Measurements from ENCODE around the gene CELA3B.
A peak's percentile ranks its signal among the peaks of the same experiment; 100 is the strongest.
"Not testable (repeated sequence)": the region's sequence is repeated elsewhere in the genome, so short reads cannot be mapped to it uniquely, and the experiment has no call there.

CELA3B gene

DNA sequence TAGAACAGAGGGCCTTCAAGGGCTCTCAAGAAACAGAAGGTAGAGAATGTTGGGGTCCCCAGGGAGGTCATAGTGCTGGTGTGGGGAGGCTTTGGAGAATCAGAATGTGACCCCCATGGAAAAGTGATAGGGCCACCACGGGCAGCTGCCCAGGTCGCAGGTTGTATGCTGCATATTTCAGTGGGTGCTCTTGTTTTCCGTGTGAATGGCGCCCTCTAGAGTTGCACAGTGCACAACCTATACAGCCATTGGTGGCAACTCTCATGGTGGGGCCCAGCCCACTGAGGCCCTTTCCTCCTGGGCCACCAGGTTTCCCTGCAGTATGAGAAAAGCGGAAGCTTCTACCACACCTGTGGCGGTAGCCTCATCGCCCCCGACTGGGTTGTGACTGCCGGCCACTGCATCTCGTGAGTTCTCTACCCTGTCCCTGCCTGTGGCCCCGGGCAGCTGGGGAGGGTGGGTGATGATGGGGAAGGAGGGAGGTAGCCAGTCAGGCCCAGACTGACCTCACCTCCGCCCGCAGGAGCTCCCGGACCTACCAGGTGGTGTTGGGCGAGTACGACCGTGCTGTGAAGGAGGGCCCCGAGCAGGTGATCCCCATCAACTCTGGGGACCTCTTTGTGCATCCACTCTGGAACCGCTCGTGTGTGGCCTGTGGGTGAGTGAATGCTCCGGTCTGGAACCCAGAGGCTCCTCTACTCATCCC is 3.8 kb downstream of the CELA3B start:
- DNase-seq, result not testable (repeated sequence)

DNA sequence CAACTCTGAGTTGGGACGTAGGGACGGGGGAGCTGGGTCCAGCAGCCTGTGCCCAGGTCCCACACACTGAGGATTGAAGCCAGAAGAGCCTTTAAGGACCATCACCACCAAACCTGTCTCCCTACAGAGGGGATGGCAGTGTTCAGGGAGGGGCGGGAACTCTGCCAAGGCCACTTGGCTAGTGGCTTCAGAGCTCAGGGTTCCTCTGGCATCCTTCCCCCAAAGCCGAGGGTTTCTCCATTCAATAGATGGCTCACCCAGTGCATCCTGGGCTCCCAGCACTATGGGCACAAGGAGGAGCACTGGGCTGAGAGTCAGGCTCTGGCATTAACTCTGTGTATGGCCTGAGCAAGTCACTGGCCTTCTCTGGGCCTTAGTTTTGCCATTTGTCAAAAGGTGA is 4.4 kb downstream of the CELA3B start:
- DNase-seq, result not testable (repeated sequence)

DNA sequence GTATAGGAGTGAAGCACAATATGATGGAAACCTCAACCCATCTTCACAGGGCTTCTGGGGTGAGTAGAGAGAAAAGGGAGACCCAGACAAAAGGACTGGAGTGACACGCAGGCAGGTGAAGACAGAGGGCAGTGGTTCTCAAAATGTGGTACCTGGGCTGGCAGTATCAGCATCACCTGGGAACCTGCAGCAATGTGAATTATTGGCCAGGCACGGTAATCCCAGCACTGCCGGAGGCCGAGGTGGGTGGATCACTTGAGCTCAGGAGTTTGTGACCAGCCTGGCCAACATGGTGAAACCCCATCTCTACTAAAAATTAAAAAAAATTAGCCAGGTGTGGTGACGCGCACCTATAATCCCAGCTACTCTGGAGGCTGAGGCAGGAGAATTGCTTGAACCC is 5.3 kb downstream of the CELA3B start:
- not testable (repeated sequence) for DNase-seq

DNA sequence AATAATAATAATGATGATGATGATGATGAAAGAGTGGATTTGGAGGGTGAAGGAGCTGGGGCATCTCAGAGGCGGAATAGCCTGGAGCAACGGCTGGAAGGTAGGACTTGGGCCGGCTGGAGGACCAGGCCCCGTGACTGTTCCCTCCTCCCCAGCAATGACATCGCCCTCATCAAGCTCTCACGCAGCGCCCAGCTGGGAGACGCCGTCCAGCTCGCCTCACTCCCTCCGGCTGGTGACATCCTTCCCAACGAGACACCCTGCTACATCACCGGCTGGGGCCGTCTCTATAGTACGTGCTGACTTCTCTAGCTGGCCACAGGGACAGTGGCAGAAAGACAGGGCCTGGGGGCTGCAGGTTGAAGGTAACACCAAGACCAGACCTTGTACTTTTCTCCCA is 6.7 kb downstream of the CELA3B start:
- DNase-seq, result not testable (repeated sequence)

DNA sequence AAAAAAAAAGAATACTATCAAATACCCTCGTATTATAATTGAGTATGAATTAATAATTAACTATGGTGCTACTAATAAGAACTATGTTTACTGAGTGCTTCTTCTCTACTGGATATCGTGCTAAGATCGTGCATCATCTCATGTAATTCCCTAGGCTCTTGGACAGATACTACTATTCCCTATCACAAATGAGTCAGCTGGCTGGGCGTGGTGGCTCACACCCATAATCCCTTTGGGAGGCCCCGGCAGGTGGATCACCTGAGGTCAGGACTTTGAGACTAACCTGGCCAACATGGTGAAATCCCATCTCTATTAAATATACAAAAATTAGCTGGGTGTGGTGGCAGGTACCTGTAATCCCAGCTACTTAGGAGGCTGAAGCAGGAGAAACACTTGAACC is 9.1 kb downstream of the CELA3B start:
- DNase-seq, result not testable (repeated sequence)

DNA sequence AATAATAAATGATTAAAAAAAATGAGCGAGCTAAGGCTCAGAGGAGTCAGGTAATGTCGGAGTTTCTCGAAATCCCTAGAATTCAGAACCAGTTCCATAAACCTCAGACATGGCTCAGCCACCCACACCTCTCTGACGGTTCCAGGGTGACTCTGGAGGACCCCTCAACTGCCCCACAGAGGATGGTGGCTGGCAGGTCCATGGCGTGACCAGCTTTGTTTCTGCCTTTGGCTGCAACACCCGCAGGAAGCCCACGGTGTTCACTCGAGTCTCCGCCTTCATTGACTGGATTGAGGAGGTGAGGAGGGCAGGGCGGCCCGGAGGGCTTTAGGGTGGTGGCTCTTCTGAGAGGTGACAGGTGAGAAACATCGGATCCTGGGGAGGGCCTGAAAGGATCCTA is 9.6 kb downstream of the CELA3B start:
- not testable (repeated sequence) for DNase-seq

DNA sequence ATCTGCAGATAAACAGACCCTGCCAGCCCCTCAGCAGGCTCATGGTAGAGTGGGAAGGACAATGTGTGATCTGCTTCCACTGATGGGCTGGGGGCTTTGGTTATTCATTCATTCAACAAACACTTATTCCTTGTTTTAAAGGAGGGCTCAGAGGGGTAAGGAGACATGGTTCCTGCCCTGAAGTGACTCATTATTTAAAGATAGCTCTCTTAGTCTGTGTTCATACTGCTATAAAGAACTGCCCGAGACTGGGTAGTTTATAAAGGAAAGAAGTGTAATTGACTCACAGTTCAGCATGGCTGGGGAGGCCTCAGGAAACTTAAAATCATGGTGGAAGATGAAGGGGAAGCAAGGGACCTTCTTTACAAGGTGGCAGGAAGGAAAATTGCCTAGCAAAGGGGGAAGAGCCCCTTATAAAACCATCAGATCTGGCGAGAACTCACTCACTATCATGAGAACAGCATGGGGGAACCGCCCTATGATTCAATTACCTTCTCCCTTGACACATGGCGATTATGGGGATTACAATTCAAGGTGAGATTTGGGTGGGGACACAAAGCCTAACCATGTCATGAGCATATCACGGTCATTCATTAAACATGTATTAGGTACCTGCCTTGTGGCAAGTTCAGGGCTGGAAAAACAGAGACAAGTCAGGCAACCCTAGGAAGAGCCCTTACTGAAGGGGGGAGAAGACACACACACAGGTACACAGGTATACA is 13.0 kb downstream of the CELA3B start:
- DNase-seq, result not testable (repeated sequence)

DNA sequence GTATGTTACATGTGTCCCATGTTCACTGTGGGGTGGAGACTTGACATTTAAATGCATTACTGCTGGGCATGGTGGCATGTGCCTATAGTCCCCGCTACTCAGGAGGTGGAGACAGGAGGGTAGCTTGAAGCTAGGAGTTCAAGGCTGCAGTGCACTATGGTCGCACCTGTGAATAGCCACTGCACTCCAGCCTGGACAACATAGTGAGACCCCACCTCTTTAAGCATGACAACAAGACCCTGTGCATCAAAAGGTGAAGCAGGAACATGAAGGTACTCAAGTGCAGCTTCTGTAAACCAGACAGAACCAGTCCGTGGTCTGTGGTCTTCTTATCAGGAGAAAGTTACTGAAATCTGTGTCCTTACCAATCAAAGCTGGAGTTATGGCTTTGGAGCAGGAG is 15.4 kb downstream of the CELA3B start:
- DNase-seq, result not testable (repeated sequence)

DNA sequence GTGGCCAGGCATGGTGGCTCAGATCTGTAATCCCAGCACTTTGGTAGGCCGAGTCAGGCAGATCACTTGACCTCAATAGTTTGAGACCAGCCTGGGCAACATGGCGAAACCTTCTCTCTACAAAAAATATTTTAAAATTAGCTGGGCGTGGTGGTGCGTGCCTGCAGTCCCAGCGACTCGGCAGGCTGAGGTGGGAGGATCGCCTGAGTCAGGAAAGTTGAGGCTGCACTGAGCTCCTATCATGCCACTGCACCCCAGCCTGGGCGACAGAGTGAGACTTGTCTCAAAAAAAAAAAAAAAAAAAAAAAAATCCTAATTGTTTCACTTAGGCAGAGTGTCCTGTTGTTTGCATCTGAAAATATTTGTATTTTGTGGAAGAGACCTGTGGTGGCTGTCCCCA is 17.9 kb downstream of the CELA3B start:
- DNase-seq, result not testable (repeated sequence)

DNA sequence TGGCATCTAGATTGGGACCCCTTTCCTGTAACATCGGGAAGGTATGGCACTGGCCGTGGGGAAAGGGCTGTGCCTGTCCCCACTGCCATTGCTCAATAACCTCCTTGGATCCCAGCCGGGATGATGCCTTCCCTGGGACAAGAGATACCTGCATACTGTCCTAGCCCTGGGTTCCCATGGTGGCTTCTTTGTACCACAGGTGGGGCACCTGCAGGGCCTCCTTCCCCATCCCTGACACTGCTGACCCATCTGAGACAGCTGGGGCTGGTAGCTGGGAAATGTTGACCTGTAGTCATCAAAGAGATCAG is 19.8 kb downstream of the CELA3B start:
- not testable (repeated sequence) for DNase-seq

DNA sequence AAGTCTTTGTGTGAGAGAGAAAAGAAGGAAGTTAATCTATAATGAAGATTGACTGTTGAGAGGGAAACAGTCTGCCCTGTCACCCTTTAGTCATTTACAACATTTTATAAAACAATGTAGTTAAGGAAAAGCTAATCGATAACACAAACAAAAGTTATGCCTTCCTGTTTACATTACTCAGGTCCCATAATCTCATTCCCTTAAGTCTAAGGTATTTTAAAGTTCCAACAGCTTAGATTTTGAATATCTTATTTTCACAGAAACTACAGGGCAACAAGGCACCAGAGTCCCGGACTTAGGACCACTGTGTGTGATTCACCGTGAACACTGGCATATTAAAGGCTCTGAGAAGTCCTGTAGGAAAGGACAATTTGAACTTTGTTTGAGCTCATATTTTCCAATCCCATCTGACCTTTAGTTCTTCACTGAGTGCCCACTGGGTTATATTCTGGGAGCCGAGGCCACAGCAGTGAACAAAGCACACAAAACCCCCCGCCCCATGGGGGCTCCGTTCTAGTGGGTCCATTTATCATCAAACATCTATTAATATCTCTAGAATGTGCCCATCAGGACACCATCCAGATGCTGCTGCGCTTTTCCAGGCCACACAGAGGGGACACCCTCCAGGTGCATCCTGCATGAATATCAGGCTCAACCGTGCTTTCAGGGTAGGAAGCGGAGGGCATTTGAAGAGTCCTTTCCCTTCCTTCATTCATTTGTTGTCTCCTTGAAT is 21.2 kb downstream of the CELA3B start:
- not testable (repeated sequence) for DNase-seq

DNA sequence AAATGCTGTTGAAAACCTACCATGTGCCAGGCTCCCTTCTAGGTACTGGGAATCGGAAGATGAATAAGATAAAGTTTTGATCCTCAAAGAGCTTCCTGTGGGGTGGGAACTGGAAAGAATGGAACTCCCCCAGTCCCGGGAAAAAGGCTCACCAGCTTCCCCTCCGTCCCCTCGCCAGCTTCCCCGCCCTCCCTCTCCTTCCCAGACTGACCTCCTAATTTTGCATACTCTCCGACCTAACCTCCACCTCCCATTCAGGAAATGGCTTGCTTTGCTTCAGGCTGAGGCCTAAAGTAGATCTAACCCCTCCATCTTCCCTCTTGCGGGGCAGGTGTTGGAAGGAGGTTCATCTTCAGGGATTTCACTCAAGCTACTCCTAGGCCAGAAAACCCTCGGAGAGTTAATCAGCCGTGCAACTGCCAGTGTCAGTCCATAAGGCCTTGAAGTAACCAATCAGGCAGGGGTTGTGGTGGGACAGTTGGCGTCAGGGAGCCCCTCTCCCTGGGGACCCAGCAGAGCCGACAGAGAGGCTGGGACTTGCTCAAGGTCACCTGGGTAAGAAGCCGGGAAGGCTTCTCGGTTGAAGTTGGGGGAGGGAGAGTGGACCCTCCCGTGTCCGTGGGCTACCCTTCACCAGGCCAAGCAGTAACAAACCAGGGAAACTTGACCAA is 21.9 kb downstream of the CELA3B start:
- not testable (repeated sequence) for DNase-seq

DNA sequence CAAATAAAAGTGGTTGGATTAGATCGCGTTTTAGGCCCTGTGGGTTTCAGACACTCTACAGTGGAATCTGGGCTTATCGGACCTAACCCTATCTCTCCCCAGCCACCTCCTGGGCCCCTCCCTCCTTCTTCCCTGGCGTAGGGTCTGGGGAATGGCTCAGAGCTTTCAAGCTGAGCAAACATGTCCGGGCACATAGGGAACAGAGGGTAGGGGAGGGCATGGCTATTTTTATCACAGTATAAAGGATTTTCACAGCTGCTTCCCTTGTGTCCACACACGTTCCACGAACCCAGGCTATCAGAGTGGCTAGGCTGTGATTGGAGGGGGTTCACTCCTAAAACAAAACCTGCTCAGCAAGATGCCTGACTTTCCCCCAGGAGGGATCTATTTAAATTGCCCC is 22.8 kb downstream of the CELA3B start:
- peak; percentile 23 to 56 for DNase-seq

DNA sequence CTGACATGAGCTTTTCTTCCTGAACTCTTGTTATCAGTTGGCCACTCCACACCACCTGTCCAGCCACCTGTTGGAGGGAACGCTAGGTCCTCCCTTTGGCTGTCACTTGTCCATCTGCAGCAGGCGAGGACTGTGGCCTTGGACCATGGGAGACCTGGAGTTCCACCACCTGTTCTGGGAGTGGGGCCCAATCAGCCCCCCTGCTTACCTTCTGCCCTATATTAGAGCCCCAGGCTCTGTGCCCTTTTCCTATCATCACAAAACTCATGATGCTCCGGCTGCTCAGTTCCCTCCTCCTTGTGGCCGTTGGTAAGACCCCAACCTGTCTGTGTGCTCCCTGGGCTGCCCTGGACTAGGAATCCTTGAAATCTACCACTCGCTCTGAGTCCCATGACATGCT is 24.6 kb downstream of the CELA3B start, which contains the start of gene CELA3A:
CELA3A (plus strand) TSS at position 249 of the 400 bp plus-strand sequence; CDS start at position 267, 18 bp downstream.
- DNase-seq, result no peak

DNA sequence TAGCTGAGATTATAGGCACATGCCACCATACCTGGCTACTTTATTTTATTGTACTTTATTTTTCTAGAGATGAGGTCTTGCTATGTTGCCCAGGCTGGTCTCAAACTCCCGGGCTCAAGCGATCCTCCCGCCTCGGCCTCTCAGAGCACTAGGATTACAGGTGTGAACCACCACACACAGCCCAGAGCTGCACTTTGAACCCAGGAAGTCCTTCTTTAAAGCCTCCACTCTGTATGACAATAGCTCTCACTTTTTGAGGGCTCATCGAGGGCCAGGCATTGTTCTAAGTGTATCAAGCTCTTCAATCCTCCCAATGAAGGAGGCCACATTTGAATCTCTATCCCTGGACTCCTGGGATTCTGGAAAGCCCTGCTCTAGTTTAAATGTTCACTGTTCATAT is 25.6 kb downstream of the CELA3B start:
- DNase-seq, result not testable (repeated sequence)

DNA sequence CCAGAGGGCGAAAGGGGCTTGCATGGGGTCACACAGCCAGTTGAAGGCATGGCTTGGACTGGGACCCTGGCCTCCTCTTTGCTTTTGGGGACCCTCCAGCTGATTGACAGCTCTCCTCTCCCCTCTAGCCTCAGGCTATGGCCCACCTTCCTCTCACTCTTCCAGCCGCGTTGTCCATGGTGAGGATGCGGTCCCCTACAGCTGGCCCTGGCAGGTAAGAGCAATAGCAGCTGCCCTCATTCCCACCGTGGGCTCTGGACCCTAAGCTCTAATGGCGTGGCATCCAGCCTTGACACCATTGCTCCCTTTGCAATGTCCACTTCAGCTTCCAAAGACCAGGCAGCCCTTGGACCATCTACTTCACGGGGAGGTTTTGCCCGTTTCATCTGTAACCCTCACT is 26.1 kb downstream of the CELA3B start:
- DNase-seq, result not testable (repeated sequence)

DNA sequence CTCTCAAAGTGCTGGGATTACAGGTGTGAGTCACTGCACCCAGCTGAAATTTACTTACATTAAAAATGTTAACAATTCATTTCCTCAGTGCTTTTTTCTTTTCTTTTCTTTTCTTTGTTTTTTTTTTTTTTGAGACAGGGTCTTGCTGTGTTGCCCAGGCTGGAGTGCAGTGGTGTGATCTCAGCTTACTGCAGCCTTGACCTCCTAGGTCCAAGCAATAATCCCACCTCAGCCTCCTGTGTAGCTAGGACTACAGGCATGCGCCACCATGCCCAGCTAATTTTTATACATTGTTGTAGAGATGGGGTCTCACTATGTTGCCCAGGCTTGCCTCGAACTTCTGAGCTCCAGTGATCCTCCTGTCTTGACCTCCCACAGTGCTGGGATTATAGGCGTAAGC is 27.1 kb downstream of the CELA3B start:
- DNase-seq, result not testable (repeated sequence)

DNA sequence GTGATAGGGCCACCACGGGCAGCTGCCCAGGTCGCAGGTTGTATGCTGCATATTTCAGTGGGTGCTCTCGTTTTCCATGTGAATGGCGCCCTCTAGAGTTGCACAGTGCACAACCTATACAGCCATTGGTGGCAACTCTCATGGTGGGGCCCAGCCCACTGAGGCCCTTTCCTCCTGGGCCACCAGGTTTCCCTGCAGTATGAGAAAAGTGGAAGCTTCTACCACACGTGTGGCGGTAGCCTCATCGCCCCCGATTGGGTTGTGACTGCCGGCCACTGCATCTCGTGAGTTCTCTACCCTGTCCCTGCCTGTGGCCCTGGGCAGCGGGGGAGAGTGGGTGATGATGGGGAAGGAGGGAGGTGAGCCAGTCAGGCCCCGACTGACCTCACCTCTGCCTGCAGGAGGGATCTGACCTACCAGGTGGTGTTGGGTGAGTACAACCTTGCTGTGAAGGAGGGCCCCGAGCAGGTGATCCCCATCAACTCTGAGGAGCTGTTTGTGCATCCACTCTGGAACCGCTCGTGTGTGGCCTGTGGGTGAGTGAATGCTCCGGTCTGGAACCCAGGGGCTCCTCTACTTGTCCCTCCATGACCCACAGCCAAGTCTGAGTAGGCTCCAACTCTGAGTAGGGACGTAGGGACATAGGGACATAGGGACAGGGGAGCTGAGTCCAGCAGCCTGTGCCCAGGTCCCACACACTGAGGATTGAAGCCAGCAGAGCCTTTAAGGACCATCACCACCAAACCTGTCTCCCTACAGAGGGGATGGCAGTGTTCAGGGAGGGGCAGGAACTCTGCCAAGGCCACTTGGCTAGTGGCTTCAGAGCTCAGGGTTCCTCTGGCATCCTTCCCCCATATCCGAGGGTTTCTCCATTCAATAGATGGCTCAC is 28.7 kb downstream of the CELA3B start:
- peak; percentile 42 to 56 for DNase-seq

DNA sequence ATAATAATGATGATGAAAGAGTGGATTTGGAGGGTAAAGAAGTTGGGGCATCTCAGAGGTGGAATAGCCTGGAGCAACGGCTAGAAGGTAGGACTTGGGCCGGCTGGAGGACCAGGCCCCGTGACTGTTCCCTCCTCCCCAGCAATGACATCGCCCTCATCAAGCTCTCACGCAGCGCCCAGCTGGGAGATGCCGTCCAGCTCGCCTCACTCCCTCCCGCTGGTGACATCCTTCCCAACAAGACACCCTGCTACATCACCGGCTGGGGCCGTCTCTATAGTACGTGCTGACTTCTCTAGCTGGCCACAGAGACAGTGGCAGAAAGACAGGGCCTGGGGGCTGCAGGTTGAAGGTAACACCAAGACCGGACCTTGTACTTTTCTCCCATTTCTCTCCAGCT is 29.9 kb downstream of the CELA3B start:
- not testable (repeated sequence) for DNase-seq

DNA sequence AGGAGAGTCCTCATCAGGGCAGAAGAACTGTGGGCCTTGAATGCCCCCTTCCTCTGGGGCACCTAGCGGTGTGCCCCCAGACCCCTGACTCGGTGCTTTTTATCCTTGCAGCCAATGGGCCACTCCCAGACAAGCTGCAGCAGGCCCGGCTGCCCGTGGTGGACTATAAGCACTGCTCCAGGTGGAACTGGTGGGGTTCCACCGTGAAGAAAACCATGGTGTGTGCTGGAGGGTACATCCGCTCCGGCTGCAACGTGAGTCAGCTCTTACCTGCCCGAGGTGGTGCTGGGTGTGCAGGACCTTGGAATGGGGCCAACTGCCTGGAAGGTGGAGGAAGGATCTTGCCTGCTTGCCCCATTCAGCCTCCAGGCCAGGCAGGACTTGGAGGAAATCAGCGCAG is 30.4 kb downstream of the CELA3B start:
- not testable (repeated sequence) for DNase-seq

DNA sequence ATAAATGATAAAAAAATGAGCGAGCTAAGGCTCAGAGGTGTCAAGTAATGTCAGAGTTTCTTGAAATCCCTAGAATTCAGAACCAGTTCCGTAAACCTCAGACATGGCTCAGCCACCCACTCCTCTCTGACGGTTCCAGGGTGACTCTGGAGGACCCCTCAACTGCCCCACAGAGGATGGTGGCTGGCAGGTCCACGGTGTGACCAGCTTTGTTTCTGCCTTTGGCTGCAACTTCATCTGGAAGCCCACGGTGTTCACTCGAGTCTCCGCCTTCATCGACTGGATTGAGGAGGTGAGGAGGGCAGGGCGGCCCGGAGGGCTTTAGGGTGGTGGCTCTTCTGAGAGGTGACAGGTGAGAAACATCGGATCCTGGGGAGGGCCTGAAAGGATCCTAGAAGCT is 32.7 kb downstream of the CELA3B start:
- not testable (repeated sequence) for DNase-seq

DNA sequence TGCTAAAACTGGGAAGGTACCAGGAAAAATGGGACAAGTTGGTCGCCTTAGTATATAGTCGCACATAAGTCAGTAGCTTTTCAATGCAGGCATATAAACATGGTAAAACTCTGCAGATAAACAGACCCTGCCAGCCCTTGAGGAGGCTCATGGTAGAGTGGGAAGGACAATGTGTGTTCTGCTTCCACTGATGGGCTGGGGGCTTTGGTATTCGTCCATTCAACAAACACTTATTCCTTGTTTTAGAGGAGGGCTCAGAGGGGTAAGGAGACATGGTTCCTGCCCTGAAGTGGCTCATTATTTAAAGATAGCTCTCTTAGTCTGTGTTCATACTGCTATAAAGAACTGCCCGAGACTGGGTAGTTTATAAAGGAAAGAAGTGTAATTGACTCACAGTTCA is 35.9 kb downstream of the CELA3B start:
- not testable (repeated sequence) for DNase-seq
